ENCODE measurements around the gene ZNF678.
A peak's percentile ranks its signal among the peaks of the same experiment; 100 is the strongest.

ZNF678 gene

DNA sequence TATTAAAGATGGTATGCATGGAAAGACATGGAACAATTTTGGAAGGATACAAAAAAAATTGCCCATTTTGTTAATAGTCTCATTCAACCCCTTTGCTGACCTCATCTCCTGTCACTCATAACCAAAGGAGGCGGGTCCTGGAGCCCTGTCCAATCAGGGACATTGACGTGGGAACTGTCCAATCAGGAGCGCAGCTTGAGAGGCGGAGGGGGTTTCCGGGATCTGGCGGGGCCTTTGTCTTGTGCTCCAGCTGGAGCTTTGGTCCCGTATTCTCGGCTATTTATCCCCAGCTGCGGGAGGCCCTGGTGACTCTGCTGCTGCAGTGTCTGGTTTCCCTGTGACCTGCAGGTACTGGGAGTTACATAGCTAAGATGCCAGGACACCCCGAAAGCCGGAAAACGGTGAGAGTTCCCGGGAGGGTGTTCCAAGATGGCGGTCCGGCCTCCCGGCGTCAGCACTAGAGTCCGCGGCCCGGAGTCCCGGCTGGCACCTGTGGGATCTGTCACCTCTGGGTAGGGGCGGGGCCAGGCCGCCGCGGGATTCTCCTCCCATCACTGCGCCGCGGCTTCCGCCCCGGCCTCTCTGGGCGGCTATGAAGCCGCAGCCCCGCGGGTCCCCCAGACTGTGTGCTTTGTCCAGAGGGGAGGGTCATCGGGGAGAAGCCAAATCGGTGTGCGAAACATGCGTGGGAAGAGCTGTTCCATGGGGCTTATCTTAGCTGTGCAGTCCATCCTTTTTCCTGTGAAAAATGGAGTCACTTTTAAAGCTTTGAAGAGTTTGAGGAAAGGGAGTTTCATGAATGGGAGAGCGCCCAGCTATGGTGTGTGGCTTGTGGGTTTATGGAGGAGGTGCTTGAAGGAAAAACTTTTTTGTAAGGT lies at the start of gene ZNF678:
ZNF678 (plus strand) TSS at position 233 of the 878 bp plus-strand sequence. CDS start 87,436 bp downstream, outside the sequence.
- H3K4me1 ChIP-seq (ENCODE audit: control insufficient read depth in 1 of 2, insufficient read depth in 1 of 2, low read depth in 1 of 2, low read length in 1 of 2), result peaks cover 7 to 10% of the 10 kb centered on the region in 2 experiments
- H3K27ac ChIP-seq, result peak within 1 kb of the TSS; percentile 13
- H3K27me3 ChIP-seq, result peaks cover 54% of the 10 kb centered on the region
- TF ChIP-seq CTCF (IDR thresholded peaks at IDR 0.05), result no peak
- H3K9me3 ChIP-seq, result no peaks in the 10 kb centered on the region
- H3K4me3 ChIP-seq (ENCODE audit: low read depth in 1 of 2, low read length in 1 of 2), result peak within 1 kb of the TSS; percentile 59 to 62
- no peaks in the 10 kb centered on the region for H3K36me3 ChIP-seq

DNA sequence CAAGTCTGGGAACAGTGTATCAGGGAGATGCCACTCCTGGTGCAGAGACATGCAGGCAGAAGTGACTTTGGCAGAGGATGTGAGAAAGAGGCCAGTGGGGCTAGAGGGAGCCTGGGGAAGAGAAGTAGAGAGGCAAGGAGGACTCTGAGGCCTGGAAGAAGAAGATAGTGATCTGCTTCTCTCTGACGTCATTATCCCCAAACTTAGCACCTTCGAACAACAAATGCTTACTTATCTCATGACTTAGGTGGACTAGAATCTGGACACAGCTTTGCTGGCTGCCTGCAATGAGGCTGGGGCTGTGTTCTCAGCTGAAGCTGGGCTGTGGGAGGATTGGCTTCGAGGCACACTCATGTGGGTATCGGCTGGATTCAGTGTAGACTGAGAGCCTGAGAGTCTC lies 44.5 kb upstream of the ZNF678 start:
- Histone ChIP-seq H3K9me3 (no peaks in the 10 kb centered on the region), H3K36me3 (no peaks in the 10 kb centered on the region), H3K27ac (no peak overlapping the region), H3K4me1 (ENCODE audit: control insufficient read depth in 1 of 2, insufficient read depth in 1 of 2, low read depth in 1 of 2, low read length in 1 of 2) (no peaks in the 10 kb centered on the region), H3K4me3 (ENCODE audit: low read depth in 1 of 2, low read length in 1 of 2) (no peak overlapping the region), H3K27me3 (no peaks in the 10 kb centered on the region)
- no peak for TF ChIP-seq CTCF (IDR thresholded peaks at IDR 0.05)

DNA sequence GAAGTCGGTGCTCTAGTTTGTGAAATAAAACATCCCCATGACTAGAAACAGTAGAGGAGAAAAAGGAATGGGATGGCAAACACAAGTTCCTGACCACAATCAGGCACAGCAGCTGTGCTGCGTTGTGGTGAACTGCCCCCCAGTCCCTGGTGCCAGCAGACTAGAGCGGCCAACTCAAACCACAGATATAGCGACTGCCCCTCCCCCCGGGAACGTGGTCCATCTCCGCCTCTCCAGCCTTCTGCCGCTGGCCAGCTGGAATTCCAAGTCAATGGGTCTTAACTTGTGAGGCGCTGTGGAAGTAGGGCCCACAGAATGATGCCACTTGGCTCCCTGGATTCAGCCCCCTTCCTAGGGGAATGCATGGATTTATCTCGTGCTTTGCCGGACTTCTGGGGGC lies 41.6 kb upstream of the ZNF678 start:
- no peaks in the 10 kb centered on the region for H3K4me1 ChIP-seq (ENCODE audit: control insufficient read depth in 1 of 2, insufficient read depth in 1 of 2, low read depth in 1 of 2, low read length in 1 of 2)
- TF ChIP-seq CTCF (IDR thresholded peaks at IDR 0.05), result no peak
- H3K4me3 ChIP-seq (ENCODE audit: low read depth in 1 of 2, low read length in 1 of 2), result no peak overlapping the region
- no peak overlapping the region for H3K27ac ChIP-seq
- no peaks in the 10 kb centered on the region for H3K27me3 ChIP-seq
- H3K36me3 ChIP-seq, result no peaks in the 10 kb centered on the region
- no peaks in the 10 kb centered on the region for H3K9me3 ChIP-seq

- H3K4me1 ChIP-seq (ENCODE audit: control insufficient read depth in 1 of 2, insufficient read depth in 1 of 2, low read depth in 1 of 2, low read length in 1 of 2), result no peaks in the 10 kb centered on the region
- no peak overlapping the region for H3K27ac ChIP-seq
- H3K9me3 ChIP-seq, result no peaks in the 10 kb centered on the region
- no peaks in the 10 kb centered on the region for H3K36me3 ChIP-seq
- H3K27me3 ChIP-seq, result no peaks in the 10 kb centered on the region
- H3K4me3 ChIP-seq (ENCODE audit: low read depth in 1 of 2, low read length in 1 of 2), result no peak overlapping the region
- no peak for TF ChIP-seq CTCF (IDR thresholded peaks at IDR 0.05)
These were observed 36.8 kb upstream of the ZNF678 start for GRCh38 chr1:227526524-227526923.

- Histone ChIP-seq H3K4me1 (ENCODE audit: control insufficient read depth in 1 of 2, insufficient read depth in 1 of 2, low read depth in 1 of 2, low read length in 1 of 2) (no peaks in the 10 kb centered on the region), H3K27me3 (no peaks in the 10 kb centered on the region), H3K4me3 (ENCODE audit: low read depth in 1 of 2, low read length in 1 of 2) (no peak overlapping the region), H3K9me3 (no peaks in the 10 kb centered on the region), H3K27ac (no peak overlapping the region), H3K36me3 (no peaks in the 10 kb centered on the region)
- no peak for TF ChIP-seq CTCF (IDR thresholded peaks at IDR 0.05)
These were observed 31.2 kb upstream of the ZNF678 start for GRCh38 chr1:227532019-227532619.
